NCI-H510A treated with DMSO at 0.1 percent for 48 hours (cell line): ENCODE data around the gene MAP2K7.
"Not testable (repeated sequence)": the region's sequence is repeated elsewhere in the genome, so short reads cannot be mapped to it uniquely, and the experiment has no call there.

Experiments used
- DNase-seq: peaks from one replicate; lab custom pipeline; 2025; lab: John Stamatoyannopoulos, UW

Gene MAP2K7

GRCh38 chr19:7908078-7908699 is 4.5 kb downstream of the MAP2K7 start:
- DNase-seq = no peak

GRCh38 chr19:7908742-7909461 is 5.2 kb downstream of the MAP2K7 start:
- DNase-seq = no peak

- DNase-seq = no peak
These were observed 5.9 kb downstream of the MAP2K7 start for GRCh38 chr19:7909471-7910067.

- DNase-seq = no peak
These were observed 6.9 kb downstream of the MAP2K7 start for GRCh38 chr19:7910321-7911161.

- no peak for DNase-seq
These were observed 7.9 kb downstream of the MAP2K7 start for GRCh38 chr19:7911508-7912143.

GRCh38 chr19:7912144-7912696 is 8.5 kb downstream of the MAP2K7 start:
- DNase-seq = no peak

GRCh38 chr19:7912697-7913564 is 9.3 kb downstream of the MAP2K7 start:
- no peak for DNase-seq

GRCh38 chr19:7913652-7914051 is 10.0 kb downstream of the MAP2K7 start:
- DNase-seq = no peak

GRCh38 chr19:7914099-7914498 is 10.4 kb downstream of the MAP2K7 start:
- DNase-seq = no peak

GRCh38 chr19:7914598-7915045 is 10.9 kb downstream of the MAP2K7 start, which contains the start of gene TGFBR3L:
TSS of gene TGFBR3L (plus strand) at chr19:7914830.
- DNase-seq = no peak

GRCh38 chr19:7915250-7916102 is 11.8 kb downstream of the MAP2K7 start:
- DNase-seq = no peak

- DNase-seq = peak; percentile 35
These were observed 12.7 kb downstream of the MAP2K7 start for GRCh38 chr19:7916103-7916954.

- DNase-seq = no peak
These were observed 13.2 kb downstream of the MAP2K7 start for GRCh38 chr19:7916955-7917266.

- no peak for DNase-seq
These were observed 13.8 kb downstream of the MAP2K7 start for GRCh38 chr19:7917267-7918061.

- not testable (repeated sequence) for DNase-seq
These were observed 14.5 kb downstream of the MAP2K7 start for GRCh38 chr19:7918062-7918614.

- no peak for DNase-seq
These were observed 15.1 kb downstream of the MAP2K7 start for GRCh38 chr19:7918615-7919421.
